Posterior vena cava (tissue), 2 donors: ENCODE data around the gene CENPB. TPM values are rescaled to one million over a fixed set of nuclear protein-coding genes. Genes with fewer than 3 reads are reported as not detected.
A peak's percentile ranks its signal among the peaks of the same experiment; 100 is the strongest.

Experiments used
- DNase-seq: peaks from one replicate; pipeline ENCODE4 v3.0.0-alpha.2; 2020; ENCODE audit warnings: low spot score
- intact Hi-C, 2 donors: fragments of 100-400 bp; cut with DNase I; formaldehyde crosslinking; loops; one replicate each; pipeline versions ENCODE4 v1.14.1 to v1.14.2; 2022 to 2023
- total RNA-seq, 2 donors: library from RNA; stranded (reverse); fragmentation: NEBNext Ultra II Directional; extraction: Animal tissue kit (Norgen Biotek cat#: 25700); gene quantifications; one replicate each; pipeline ENCODE4 v1.2.1, GENCODE V29; 2021
- donor health status: DM: yes; HTN: yes; CAD: no.
- donor health status: DM: yes; HTN: yes; CAD: no.

CENPB gene
- total RNA-seq, 2 donors from 2014 or later = 97.4 to 119 TPM

DNA sequence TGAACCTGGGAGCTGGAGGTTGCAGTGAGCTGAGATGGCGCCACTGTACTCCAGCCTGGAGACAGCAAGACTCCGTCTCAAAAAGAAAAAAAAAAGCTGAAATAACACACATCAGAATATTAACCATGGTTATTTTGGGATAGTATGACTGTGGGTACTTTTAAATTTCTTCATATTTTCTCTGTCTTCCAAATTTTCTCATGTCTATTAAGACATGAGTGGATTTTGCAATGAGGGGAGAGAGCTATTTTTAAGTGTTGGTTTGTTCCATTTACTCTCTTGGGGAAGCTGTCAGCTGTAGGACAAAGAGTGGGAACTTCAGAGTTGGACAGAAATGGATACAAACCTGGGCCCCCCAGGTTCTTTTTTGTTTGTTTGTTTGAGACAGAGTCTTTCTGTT lies 29.3 kb downstream of the CENPB start:
- no peak for DNase-seq
- intact Hi-C loops = no loop called here

DNA sequence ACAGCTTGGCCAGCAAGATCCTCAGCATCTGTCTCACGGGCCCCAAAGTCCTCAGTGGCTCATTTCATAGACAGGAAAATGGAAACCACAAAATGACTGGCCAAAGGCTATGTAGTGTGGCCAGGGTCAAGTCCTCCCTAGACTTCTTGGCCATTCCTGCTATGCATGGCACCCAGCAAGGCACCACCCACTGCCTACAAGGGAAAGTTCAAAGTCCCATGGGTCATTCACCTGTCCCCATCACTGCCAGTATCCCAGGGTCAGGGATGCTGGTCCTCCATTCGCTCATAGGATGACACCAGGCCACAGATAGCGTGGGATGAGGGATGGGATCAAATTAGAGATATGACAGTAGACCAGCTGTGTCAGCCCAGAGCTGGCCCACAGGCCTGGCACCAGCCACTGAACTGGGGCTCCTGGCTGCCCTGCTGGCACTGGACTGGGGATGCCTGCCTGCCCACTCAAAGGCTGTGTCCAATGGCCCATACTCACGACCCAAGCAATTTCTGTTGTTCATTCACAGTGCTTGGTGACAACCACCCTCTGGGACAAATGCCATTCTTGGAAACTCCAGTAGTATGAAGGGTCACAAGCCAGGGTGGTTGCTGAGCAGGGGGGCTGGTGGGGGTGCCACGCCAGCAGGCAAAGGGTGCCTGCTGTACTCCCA lies 30.6 kb downstream of the CENPB start:
- intact Hi-C loops = no loop called here
- DNase-seq = peak; percentile 58

GRCh38 chr20:3755269-3755668 lies 31.3 kb downstream of the CENPB start:
- intact Hi-C loops = no loop called here
- peak; percentile 79 for DNase-seq

- DNase-seq = no peak
- intact Hi-C loops = no loop called here
Measured at GRCh38 chr20:3754276-3754630, 32.3 kb downstream of the CENPB start.

DNA sequence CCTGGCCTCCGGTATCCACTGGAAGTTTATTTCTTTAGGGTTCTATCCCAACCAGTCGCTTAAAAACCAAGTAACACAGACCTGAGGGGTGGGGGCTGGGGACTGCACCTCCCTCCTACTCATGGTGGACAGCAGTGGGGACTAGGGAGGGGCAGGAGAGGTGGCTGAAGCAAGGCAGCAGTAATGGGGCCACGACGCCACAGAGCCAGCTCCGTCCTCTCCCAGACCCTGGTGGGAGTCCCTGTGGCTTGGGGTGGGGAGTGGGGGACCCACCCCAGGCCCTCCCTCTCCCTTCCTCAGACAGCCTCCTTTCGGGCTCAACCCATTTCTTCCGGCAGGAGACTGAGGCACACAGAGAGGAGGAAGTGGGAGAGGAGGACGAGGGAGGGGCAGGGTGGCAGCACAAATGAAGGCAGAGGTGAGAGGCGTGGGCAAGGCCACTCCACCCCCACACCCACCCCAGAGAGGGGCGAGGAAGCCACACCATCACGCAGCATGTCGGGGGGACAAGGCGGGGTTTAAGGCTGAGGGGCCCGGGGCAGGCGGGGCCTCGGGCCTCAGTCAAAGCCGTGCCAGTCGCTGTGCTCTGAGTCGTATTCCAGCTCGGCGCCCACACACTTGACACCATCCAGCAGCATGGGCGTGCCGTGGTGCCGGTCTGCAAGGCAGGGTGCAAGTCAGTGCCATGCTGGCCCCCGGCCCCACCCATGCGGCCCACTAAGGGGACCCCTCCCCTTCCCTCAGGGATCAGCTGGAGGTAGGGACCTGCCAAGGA lies 32.9 kb downstream of the CENPB start:
- intact Hi-C loops = no loop called here
- DNase-seq = no peak

GRCh38 chr20:3753098-3753497 lies 33.4 kb downstream of the CENPB start:
- intact Hi-C loops = no loop called here
- DNase-seq = no peak

DNA sequence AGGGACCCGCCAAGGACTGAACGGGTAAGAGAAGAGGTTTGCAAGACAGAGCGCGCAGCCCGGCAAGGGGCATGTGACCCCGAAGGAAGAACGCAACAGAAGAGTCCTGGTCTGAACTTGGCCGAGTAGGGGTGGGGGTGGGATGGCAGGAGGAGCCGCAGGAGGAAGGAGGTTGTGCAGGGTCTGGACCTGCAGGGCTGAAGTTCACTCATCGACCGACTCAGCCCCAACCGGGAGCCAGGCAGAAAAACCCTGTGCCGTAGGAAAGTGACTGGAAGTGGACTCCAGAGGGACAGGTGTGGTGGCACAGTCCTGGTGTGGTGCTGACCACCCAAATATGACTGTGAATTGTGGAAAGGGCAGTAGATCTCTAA lies 34.2 kb downstream of the CENPB start:
- intact Hi-C loops = no loop called here
- DNase-seq = no peak

DNA sequence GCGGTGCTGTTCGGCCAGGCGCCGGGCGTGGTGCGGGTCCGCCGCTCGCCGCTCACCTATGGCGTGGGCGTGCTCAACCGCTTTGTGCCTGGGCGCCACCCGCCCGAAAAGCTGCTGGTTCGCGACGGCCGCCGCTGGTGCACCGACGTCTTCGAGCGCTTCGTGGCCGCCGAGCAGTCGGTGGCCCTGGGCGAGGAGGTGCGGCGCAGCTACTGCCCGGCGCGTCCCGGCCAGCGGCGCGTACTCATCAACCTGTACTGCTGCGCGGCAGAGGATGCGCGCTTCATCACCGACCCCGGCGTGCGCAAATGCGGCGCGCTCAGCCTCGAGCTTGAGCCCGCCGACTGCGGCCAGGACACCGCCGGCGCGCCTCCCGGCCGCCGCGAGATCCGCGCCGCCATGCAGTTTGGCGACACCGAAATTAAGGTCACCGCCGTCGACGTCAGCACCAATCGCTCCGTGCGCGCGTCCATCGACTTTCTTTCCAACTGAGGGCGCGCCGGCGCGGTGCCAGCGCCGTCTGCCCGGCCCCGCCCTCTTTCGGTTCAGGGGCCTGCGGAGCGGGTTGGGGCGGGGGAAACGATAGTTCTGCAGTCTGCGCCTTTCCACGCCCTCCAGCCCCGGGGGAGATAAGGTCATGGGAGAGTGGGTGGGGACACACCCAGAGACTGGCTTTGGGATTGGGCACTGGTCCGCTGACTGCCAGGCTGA lies 34.7 kb downstream of the CENPB start:
- peak; percentile 87 for DNase-seq
- intact Hi-C loops = loop anchor here in 1 of 2 donors (2.0 kb wide), 1 partner anchor 75 kb away; no protein-coding TSS in a partner anchor

GRCh38 chr20:3751305-3751674 lies 35.2 kb downstream of the CENPB start:
- intact Hi-C loops = loop anchor here in 1 of 2 donors (2.0 kb wide), 1 partner anchor 74 kb away; no protein-coding TSS in a partner anchor
- DNase-seq = no peak

DNA sequence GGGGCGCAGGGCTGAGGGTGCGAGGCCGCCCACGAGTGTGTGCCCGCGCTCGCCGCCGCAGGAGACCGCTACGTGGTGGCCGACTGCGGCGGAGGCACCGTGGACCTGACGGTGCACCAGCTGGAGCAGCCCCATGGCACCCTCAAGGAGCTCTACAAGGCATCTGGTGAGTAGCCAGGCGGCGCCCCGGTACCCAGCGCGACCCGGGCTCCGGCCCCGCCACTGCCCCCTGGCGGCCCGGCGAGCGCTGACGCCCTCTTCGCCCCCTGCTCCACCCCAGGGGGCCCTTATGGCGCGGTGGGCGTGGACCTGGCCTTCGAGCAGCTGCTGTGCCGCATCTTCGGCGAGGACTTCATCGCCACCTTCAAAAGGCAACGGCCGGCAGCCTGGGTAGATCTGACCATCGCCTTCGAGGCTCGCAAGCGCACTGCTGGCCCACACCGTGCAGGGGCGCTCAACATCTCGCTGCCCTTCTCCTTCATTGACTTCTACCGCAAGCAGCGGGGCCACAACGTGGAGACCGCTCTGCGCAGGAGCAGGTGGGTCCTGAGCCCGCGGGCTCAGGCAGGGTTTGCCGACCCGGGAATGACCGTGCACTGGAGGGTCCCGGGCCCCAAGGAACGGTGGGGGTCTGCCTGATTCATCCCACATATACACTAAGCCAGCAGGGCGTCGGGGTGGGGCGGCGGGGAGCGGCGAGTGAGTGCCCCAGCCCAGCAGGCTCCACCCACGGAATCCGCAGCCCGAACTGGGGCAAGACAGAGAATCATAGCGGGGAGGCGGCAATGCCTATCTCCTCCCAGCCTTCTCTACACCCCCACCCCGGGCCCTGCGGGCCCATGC lies 36.6 kb downstream of the CENPB start:
- intact Hi-C loops = loop anchor here in 1 of 2 donors (2.0 kb wide), 1 partner anchor 73 kb away; no protein-coding TSS in a partner anchor
- DNase-seq = no peak

GRCh38 chr20:3749087-3749688 lies 37.4 kb downstream of the CENPB start:
- intact Hi-C loops = no loop called here
- no peak for DNase-seq

GRCh38 chr20:3748073-3748472 lies 38.5 kb downstream of the CENPB start:
- DNase-seq = no peak
- intact Hi-C loops = no loop called here

GRCh38 chr20:3747471-3747870 lies 39.1 kb downstream of the CENPB start:
- intact Hi-C loops = no loop called here

DNA sequence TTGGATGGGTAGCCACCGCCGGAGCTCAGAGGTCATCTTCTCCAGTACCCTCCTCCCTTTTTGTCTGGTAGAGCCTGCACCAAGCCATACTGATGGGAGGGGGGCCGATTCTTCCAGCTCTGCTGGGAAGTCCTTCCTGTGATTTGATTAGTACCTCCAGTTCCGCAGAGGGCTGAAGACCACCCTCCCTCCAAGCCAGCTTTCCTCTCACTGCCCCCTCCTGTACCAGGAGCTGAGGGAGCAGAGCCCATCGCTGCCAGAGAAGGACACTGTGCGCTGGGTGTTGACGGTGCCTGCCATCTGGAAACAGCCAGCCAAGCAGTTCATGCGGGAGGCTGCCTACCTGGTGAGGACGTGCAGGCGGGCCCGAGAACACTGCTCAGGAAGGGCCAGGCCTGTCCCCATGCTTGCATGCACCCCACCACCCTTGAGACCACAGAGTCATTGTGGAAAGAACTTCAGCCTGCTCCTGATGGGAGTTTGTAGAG lies 40.8 kb downstream of the CENPB start:
- DNase-seq = no peak
- intact Hi-C loops = no loop called here

More at GRCh38 chr20:3747471-3747870, 39.1 kb downstream of the CENPB start:
- DNase-seq = no peak

DNA sequence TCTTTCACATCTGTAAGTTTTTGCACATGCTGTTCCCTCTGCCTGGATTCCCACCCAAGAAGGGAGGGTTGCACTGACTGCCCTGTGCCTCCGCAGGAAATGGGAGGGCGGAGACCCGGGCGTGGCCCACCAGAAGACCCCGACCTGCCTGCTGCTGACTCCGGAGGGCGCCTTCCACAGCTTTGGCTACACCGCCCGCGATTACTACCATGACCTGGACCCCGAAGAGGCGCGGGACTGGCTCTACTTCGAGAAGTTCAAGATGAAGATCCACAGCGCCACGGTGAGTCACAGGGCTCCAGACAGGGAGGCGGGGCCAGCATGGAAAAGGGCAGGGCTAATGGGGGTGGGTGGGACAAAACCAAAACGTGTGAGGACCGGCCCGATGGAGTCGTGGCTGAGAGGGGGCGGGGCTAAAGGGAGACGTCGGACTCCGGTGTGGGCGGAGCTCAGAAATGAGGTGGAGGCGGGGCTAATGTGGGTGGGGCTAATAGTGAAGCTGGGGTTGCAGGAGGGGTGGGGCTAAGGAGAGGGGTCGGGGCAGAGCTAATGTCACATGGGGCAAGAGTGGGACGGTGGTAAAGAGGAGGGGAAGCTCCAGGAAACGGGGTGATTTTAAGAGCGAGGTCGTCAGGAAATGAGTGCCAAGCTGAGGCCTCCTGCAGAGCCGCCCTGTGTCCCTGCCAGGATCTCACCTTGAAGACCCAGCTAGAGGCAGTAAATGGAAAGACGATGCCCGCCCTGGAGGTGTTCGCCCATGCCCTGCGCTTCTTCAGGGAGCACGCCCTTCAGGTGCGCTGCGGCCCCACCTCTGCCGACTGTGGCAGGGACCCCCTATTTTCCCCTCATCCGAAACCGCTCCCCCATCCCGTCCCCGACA lies 41.5 kb downstream of the CENPB start:
- intact Hi-C loops = no loop called here
- peak; percentile 93 for DNase-seq

- intact Hi-C loops = no loop called here
- no peak for DNase-seq
Measured at GRCh38 chr20:3744037-3744436, 42.5 kb downstream of the CENPB start.

GRCh38 chr20:3743251-3743650 lies 43.3 kb downstream of the CENPB start:
- no peak for DNase-seq
- intact Hi-C loops = no loop called here
